Activated T-helper 9 cell treated with anti-CD3 and anti-CD28 coated beads, Interleukin-2, amount 50 U/mL, for 16 hours (primary cell): Measurements from ENCODE around the gene GOLT1A.
A peak's percentile ranks its signal among the peaks of the same experiment; 100 is the strongest.

Experiments
- DNase-seq: peaks from one replicate; pipeline ENCODE4 v3.0.0-alpha.2; 2020; ENCODE audit warnings: low read depth

Gene GOLT1A

GRCh38 chr1:204154568-204155255 lies 59.1 kb downstream of the GOLT1A start:
- no peak for DNase-seq

GRCh38 chr1:204153667-204154066 lies 60.1 kb downstream of the GOLT1A start:
- DNase-seq = no peak

DNA sequence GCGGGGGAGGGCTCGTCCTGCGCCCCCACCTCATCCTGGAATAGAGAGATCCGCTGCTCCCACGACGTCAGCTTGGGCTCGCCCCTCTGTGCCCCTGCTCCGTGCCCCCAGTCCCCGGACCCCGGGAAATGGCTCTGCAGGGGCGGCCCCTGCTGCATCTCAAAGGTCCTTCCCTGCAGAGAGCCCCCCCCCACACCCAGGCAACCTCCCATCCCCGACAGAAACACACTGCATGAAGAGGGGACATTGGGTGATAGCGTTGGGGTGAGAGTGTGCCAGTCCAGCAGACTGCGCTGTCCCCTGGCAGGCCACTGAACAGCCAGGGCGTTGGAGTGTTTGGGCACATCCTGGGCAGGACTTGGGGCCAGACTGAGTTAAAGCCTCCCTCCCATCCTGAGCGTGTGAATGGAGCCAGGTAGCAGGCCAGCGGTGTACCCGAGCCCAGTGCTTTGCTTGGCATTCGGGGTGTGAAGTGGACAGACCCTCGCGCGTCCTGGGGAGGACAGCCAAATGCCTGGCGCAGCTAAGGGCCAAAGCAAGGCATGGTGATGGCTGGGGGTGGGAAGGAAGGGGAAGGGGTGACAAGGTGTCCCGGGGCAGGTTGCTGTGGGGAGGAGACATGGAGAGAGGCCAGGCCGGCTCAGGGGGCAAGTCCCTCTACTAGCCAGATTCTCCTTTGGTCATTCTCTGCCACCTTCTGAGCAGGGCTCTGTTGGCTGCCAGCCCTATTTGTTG lies 61.3 kb downstream of the GOLT1A start:
- no peak for DNase-seq

DNA sequence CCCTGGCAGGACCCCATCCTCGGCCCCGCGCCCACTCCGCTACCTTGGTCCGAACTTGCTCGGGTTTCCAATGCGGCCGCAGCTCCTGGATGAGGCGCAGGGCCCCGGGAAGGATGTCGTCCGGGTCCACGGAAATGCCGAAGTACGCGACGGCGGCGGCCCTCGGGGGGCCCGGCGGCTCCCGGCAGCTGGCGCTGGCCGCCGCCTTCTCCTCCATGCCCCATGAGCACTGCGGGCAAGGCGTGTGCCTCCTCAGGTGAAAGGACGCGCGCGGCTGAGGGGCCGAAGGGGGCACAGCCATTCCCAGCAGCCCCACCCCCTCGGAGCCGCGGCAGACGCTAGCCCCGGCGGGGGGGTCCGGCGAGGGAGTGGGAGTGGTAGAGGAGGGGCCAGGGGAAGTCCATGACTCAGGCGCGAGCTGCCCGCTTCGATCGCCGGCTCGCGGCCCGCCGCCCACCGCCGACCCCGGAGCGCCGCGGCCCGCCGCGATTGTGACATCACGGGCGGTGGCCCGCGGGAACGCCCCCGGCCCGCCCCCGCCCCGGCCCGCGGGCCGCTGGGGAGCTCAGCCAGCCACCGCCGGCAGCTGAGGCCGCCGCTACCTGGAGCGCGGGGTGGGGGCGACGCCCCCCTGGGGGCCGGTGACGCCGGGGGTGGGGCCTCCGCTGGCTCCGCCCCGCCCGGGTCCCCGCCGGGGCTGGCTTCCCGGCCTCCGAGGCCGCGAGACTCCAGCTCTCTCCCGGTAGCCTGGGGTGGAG lies 62.1 kb downstream of the GOLT1A start, which contains the start of gene ETNK2:
TSS of gene ETNK2 (minus strand) at position 493 of the 758 bp plus-strand sequence. CDS start at position 301, 192 bp downstream.
- peak; percentile 42 for DNase-seq

DNA sequence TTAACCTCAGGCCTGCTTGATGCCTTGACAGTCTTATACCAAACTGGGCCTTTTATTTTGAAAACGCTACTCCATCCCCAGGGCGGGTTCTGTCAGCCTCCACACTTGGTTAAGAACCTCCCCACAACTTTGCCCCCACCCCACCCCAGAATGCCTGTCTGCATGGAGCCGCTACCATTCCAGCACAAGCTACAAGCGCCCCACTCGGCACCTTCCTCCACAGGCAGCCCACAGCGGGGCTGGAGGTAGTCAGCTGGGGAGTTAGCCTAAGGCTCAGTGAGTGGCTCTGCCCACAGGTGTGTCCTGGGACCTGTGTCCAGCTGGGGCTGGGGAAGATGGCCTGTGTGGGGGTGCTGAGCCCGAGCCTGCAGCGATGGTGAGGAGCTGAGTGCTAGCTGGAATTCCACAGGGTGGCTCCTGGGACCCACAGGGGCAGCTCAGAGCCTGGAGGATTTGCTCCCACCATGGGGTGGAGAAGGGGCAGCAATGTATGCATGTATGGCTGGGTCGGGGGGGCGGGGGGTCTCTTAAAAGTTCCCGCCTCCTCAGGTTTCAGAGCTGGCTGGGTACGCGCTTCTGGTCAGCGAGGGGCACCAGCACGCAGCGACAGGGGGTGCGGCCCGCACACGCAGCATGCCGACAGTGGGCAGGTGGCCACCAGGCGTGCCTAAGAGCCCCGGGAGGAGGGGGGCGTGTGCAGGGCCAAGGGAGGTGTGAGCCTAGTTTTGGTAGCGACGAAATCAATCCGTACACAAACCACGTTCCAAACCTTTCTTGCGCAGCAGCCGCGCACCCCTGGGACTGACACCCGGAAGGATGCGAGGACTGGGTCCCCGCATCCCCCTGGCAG lies 62.9 kb downstream of the GOLT1A start:
- no peak for DNase-seq

DNA sequence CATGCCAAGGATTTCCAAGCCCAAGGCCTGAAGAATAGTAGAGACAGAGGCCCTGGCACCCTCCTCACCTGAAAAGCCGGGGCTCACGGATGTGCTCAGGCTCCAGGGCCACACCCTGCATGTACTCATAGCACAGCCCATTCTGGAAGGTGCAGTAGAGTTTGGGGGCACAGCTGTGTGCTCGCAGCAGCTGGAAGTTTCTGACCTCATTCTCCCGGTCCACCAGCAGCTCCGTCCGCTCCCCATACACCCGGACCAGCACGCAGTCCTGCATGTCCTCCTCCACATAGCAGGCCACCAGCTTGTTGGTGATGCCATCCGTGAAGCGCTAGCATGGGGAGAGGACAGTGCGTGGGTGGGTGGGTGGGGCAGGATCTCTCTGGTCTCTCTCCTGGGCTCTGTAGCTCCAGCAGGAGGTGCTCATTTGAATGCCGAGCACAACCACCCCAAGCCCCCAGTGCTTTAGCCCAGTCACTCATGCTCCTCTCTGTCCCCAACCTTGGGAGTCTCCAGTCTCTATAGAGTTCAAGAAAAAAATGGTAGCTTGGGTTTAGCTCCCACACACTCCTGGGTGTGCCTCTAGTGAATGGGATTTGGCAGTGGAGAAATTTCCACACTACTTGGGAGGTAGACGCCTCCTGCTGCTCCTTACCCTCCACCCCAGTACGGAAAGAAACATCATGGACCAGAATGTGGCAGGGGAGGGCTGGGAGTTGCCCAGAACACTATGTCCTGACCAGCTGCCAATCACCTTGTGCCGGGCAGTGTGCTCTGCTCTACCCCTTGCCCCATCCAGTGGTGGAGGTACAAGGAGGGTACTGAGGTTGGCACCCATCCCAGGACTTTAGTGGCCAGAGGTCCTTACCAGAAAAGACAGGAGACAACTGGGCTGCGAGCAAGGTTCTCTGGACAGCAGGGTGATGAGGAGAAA lies 63.9 kb downstream of the GOLT1A start:
- no peak for DNase-seq

GRCh38 chr1:204149107-204149506 lies 64.7 kb downstream of the GOLT1A start:
- DNase-seq = no peak
